Measurements from ENCODE around the gene SLC5A5. TPM values are rescaled to one million over a fixed set of nuclear protein-coding genes. Genes with fewer than 3 reads are reported as not detected.

The SLC5A5 gene
- total and polyA plus RNA-seq, 3 donors from 2014 or later: 0.79 to 1.4 (median 1.1) TPM

DNA sequence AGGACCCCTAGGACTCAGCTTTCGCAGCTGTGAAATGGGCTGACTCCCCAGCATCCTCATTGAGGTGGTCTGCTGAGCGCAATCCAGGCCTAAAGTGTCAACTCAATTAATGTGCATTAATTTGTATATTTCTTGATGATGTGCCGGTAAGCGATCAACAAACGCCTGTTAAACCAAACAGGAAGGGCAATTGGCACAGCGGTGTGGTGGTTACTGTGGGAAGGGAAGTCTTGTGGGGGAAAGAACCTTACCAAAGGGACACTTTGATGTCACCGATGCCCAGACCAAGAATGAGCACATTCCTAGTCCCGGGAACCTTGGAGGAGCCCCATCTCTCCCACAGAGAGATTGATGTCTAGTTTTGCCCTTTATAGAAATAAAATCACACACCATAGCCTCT lies 25.6 kb upstream of the SLC5A5 start:
- Histone ChIP-seq H3K4me1 (peaks cover 42% of the 10 kb centered on the region), H3K27ac (no peak overlapping the region), H3K9me3 (no peaks in the 10 kb centered on the region), H3K4me3 (no peak overlapping the region), H3K27me3 (no peaks in the 10 kb centered on the region), H3K36me3 (ENCODE audit: low read depth, missing control alignments) (no peaks in the 10 kb centered on the region)
- DNase-seq: no peak
- no peak for TF ChIP-seq POLR2A (IDR thresholded peaks at IDR 0.05)
- no peak for TF ChIP-seq CTCF (IDR thresholded peaks at IDR 0.05)
- intact Hi-C loops (cut with DNase I; ENCODE audit: low total_unique reads): no loop called here
- WGBS, 2 donors: 84 to 91% methylated on average over 8 of the region's 8 CpGs

DNA sequence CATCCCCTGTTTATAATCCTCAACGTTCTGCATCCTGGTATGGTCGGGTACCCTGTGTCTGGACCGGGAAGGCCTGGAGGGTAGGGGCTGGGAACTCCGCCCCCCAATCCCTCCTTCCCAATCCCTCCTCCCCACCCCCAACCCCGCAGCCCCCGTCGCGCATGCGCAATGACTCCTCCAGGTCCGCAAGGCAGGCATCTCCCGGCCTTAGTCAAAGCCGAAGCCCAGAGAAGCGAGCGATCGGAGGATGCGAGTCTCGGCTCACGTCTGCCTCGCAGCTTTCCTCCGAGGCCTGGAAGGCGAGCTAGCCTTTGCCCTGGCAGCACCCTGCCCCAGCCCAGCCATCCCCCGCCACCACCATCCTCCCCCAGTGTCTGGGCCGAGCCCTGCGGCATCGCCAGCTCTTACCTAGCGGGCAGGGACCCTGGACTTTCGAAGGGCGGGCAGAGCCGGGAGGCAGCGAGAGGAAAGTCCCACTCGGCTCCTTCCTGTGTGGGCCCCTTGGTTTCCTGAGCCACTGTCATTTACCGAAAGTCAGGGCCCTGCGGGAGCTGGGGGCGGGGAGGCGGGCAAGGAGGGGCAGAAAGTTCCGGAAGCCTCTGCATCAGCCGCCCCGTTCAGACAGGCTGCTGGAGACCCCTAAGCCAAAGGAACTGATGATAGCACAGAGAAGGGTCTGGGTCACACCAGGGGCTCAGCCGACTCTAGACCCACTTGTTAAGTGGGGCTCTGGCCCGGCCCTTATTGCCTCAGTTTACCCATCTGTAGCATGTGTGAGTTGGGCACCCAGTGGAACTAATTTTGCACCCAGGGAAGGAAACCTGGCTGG lies 24.0 kb upstream of the SLC5A5 start, which contains the start of gene JAK3:
TSS of gene JAK3 (minus strand) at position 445 of the 829 bp plus-strand sequence. CDS start 3,565 bp downstream, outside the sequence.
- Histone ChIP-seq H3K9me3 (no peaks in the 10 kb centered on the region), H3K36me3 (ENCODE audit: low read depth, missing control alignments) (no peaks in the 10 kb centered on the region), H3K27me3 (no peaks in the 10 kb centered on the region), H3K27ac (peak within 1 kb of the TSS; percentile 87 to 92), H3K4me1 (peaks cover 42% of the 10 kb centered on the region), H3K4me3 (peak within 1 kb of the TSS; percentile 27 to 45)
- intact Hi-C loops (cut with DNase I; ENCODE audit: low total_unique reads): no loop called here
- DNase-seq: peak; percentile 71
- 11 to 17% methylated on average over 13 to 40 of the region's 40 CpGs for WGBS, 2 donors
- TF ChIP-seq POLR2A (IDR thresholded peaks at IDR 0.05) (no peak), CTCF (IDR thresholded peaks at IDR 0.05) (no peak)

- Histone ChIP-seq H3K4me1 (peaks cover 35% of the 10 kb centered on the region), H3K36me3 (ENCODE audit: low read depth, missing control alignments) (no peaks in the 10 kb centered on the region), H3K27me3 (no peaks in the 10 kb centered on the region), H3K4me3 (no peak overlapping the region), H3K27ac (peak overlapping the region; percentile 87 to 92), H3K9me3 (no peaks in the 10 kb centered on the region)
- no peak for DNase-seq
- intact Hi-C loops (cut with DNase I; ENCODE audit: low total_unique reads): no loop called here
- TF ChIP-seq POLR2A (IDR thresholded peaks at IDR 0.05): no peak
- no peak for TF ChIP-seq CTCF (IDR thresholded peaks at IDR 0.05)
- 42 to 60% methylated on average over 14 of the region's 14 CpGs for WGBS, 2 donors
These were observed 23.0 kb upstream of the SLC5A5 start for GRCh38 chr19:17848595-17849292.

GRCh38 chr19:17854061-17854460 lies 17.7 kb upstream of the SLC5A5 start:
- Histone ChIP-seq H3K9me3 (no peaks in the 10 kb centered on the region), H3K27me3 (no peaks in the 10 kb centered on the region), H3K4me1 (peaks cover 16% of the 10 kb centered on the region), H3K27ac (no peak overlapping the region), H3K36me3 (ENCODE audit: low read depth, missing control alignments) (no peaks in the 10 kb centered on the region), H3K4me3 (no peak overlapping the region)
- TF ChIP-seq POLR2A (IDR thresholded peaks at IDR 0.05) (no peak), CTCF (IDR thresholded peaks at IDR 0.05) (no peak)
- WGBS, 2 donors: 78 to 87% methylated on average over 6 of the region's 6 CpGs
- intact Hi-C loops (cut with DNase I; ENCODE audit: low total_unique reads): no loop called here
- no peak for DNase-seq

Data from testis (tissue), 3 donors.